Stimulated activated CD4-positive, alpha-beta T cell treated with anti-CD3 and anti-CD28 coated beads, Interleukin-15, amount 100 ng/mL, for 1 hour (primary cell): ENCODE results near the gene TSPAN3.

Experiments
- DNase-seq, 2 donors: peaks; one replicate each; pipeline ENCODE4 v3.0.0-alpha.2; 2020; ENCODE audit warnings: low read depth in 1 of 2, low spot score in 1 of 2

The TSPAN3 gene

GRCh38 chr15:77024273-77025082 is 46.4 kb downstream of the TSPAN3 start:
- peak; percentile 46 to 60 for DNase-seq

DNA sequence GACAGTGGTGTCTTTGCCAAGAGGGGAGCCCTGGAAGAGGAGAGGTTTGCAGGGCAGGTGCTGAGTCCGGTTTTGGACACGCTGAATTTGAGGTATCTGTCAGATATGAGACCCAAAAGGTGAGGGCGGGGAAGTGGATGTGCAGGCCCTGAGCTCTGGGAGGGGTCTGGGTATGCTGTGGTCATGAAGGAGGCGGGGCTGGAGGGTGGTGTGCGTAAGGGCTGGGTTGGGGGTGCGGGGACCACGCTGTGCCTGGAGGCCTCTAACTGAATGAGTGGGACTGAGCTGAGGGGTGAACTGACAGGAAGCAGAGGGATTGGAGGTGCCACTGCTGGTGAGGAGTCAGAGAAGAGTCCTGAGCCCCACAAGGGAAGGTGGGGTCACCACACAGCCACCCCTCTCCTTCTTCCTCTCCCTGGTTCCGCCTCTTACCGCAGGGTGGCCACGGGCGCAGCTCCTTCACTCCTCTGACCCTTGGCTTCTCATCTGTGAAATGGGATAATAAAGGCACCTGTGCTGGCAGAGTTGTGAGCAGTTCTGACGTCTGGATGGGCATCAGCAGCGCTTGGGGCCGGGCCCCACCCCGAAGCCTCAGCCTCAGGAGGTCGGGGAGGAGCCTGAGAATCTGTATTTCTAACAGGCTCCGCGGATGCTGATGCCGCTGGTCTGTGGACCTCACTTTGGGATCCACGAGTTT is 47.2 kb downstream of the TSPAN3 start:
- DNase-seq, result no peak

- DNase-seq, result no peak
These were observed 48.0 kb downstream of the TSPAN3 start for GRCh38 chr15:77022646-77023575.

DNA sequence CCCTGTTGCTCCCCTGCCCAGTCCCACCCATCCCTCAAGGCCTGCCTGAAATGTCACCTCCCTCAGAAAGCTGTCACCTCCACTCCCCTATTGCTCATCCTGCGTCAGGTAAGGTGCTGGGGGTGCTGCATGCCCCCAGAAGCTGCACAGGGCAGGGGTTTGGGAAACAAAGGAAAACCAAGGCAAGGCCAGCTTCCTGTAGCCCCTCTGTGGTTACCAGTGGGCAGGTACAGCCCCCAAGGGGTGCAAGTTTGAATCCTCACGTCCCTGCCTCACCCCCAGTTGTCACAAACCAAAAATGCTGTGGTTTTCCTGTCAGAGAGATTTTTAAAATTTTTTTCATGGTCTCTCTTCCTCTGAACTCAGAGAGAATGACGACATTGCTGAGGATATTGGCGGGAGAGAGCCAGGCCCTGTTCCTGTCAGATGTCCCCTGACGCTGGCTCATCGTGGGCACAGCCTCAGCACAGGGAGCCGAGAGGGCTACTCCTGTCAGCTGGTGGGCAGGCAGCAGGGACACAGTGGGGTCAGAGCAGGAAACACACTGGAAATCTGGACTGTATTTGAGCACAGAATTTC is 49.0 kb downstream of the TSPAN3 start:
- DNase-seq, result no peak

DNA sequence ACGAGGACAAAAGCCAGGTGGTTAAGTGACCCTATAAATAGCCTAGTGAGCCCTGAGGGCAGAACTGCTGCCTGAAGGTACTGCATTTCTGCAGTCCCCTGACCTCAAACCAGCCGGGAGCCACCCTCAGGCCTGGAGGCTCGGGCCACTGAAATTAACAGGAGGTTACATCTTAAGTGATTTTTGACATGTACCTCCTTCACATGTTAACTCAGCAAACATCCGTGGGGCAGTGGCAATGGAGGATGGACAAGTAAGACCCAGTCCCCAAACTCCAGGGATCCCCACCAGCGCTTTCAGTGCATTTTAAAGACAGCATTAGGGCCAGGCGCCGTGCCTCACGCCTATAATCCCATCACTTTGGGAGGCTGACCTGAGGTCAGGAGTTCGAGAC is 49.8 kb downstream of the TSPAN3 start:
- no peak for DNase-seq

DNA sequence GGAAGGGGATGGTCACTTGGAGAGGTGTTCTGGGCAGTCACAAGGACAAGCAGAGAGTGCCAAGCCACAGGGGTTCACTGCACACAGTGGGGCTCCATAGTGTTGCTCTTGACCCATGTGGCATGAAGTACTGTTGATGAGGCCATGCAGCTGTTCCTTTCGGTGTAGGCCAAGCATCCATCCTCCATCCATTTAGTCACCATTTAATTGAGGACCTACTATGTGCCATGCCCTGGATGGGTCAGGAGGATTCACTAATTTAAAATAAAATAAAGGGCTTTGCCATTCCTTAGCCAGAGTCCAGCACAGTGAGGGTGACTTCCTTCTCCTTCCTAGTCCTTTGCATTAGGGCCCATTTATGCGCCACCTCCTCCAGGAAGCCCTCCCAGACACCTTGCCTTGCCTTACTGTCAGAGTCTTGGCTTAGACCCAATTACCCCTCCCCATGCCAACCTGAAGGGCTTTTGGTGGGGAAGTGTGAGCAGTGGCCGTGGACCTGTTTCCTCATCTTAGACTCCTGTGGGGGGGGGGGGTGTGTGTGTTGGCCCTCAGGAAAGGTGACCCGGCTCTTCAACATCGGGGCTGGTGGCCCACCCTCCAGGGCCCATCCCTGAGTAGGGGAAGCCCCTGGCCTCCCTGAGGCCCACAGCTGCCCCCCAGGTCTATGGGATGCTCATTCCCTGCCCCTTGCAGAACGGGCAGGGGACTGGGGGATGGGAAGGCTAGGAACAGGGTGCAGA is 50.4 kb downstream of the TSPAN3 start:
- DNase-seq, result no peak

- DNase-seq, result peak in 1 of 2 donors; percentile 21
These were observed 51.2 kb downstream of the TSPAN3 start for GRCh38 chr15:77019521-77020331.

GRCh38 chr15:77018796-77019505 is 52.0 kb downstream of the TSPAN3 start:
- DNase-seq, result no peak

- no peak for DNase-seq
These were observed 52.9 kb downstream of the TSPAN3 start for GRCh38 chr15:77017761-77018720.

DNA sequence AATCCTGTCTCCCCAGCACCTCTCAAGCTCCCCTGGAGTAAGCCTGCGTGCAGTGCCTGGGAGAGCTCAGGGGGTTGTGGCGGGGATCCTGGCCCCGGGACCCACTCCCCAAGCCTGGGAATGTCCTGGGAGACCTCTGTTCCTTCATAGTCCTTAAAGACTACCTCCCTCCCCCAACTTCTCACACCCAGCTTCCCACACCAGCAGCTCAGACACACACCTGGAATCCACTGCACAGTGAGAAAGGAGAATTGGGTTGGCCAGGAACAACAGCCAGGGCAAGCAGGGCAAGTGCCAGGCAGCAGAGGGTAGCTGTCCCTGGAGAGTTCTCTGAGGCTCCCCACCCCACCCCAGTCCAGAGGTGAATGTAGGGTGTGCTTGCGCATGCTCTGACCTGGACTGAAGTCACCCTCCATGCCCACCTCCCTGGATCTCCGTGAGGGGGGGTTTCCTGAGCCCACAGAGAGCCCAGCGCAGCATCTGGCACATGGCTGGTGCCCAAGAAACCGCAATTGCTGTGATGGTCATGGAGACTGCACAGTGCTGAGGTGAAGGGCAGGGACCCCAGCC is 53.7 kb downstream of the TSPAN3 start:
- DNase-seq, result no peak

DNA sequence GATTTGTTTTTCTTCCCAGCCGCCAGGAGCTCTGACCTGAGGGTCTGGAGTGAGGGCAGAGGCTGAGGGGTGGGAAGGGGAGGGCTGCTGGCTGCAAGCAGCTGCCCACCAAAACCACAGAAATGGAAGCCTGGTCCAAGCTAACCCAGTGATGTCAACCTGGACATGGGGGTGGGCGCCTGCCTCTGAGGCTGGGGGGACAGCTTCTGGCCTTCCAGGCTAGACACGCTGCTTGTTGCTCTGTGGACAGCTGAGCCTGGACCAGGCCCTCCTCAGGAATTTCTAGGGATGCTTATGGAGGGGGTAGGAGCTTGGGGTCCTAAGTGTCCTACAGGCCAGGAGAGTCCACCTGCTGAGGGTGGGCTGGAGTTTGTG is 54.6 kb downstream of the TSPAN3 start:
- no peak for DNase-seq

- no peak for DNase-seq
These were observed 55.1 kb downstream of the TSPAN3 start for GRCh38 chr15:77015646-77016320.

- DNase-seq, result no peak
These were observed 56.5 kb downstream of the TSPAN3 start for GRCh38 chr15:77014132-77015081.

DNA sequence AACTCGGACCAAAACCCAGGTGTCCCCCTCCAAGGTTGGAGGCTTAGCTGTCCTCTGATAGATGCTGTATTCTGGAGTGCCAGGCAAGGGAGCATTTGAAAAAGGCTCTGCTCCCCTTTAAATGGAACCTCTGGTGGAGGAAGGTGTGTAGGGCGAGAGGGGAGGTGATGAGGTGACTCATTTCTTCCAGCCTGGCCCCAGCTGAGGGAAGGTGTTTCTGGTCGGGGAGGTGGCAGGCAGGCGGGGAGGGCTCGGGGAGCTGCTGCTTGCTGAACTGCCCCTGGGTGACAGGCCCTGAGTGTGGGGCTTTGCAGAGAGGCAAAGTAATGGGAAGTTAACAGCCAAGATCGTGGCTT is 57.2 kb downstream of the TSPAN3 start:
- DNase-seq, result peak; percentile 71 to 76

GRCh38 chr15:77012868-77013267 is 58.0 kb downstream of the TSPAN3 start:
- DNase-seq, result no peak

DNA sequence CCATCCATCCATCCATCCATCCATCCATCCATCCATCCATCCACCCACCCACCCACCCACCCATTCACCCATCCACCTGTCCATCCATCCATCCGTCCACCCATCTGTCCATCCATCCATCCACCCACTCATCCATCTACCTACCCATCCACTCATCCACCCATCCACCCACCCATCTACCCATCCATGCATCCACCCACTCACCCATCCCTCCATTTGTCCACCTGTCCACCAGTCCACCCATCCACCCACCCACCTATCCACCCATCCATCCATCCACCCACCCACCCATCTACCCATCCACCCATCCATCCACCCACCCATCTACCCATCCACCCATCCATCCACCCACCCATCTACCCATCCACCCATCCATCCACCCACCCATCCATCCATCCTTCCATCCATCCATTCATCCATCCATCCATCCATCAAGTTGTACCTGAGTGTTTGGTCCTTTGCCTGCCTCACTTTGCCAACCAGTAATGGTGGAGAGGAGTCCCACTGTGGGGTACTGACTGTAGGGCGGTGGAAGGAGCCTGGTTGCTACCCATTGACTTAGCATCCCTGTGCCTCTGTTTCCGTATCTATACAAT is 58.7 kb downstream of the TSPAN3 start:
- no peak for DNase-seq
